Activated CD4-positive, alpha-beta T cell treated with anti-CD3 and anti-CD28 coated beads, Interleukin-2, amount 50 U/mL, for 24 hours (primary cell): ENCODE data around the gene CITED4.
A peak's percentile ranks its signal among the peaks of the same experiment; 100 is the strongest.
"Not testable (repeated sequence)": the region's sequence is repeated elsewhere in the genome, so short reads cannot be mapped to it uniquely, and the experiment has no call there.

ENCODE experiments used
- DNase-seq, 2 donors: peaks; one replicate each; pipeline ENCODE4 v3.0.0-alpha.2; 2020; ENCODE audit warnings: low read depth in 1 of 2, low spot score in 1 of 2

CITED4 gene

GRCh38 chr1:40862008-40862863, at the start of gene CITED4:
Gene CITED4 (minus strand): TSS chr1:40862363. CDS start chr1:40862127, 236 bp downstream.
- peak; percentile 89 to 98 for DNase-seq

GRCh38 chr1:40911105-40911504, 48.9 kb upstream of the CITED4 start:
- no peak for DNase-seq

GRCh38 chr1:40909281-40909680, 47.1 kb upstream of the CITED4 start:
- DNase-seq: no peak

GRCh38 chr1:40908350-40908749, 46.2 kb upstream of the CITED4 start:
- no peak for DNase-seq

GRCh38 chr1:40907899-40908298, 45.7 kb upstream of the CITED4 start:
- DNase-seq: no peak

- no peak for DNase-seq
These were observed 44.7 kb upstream of the CITED4 start for GRCh38 chr1:40906781-40907400.

- DNase-seq: no peak
These were observed 42.9 kb upstream of the CITED4 start for GRCh38 chr1:40905061-40905460.

GRCh38 chr1:40903106-40903505, 40.9 kb upstream of the CITED4 start:
- no peak for DNase-seq

- DNase-seq: no peak
These were observed 40.0 kb upstream of the CITED4 start for GRCh38 chr1:40901886-40902852.

GRCh38 chr1:40899230-40899870, 37.2 kb upstream of the CITED4 start:
- no peak for DNase-seq

GRCh38 chr1:40898431-40898901, 36.3 kb upstream of the CITED4 start:
- DNase-seq: no peak

- DNase-seq: no peak
These were observed 35.4 kb upstream of the CITED4 start for GRCh38 chr1:40897513-40897912.

GRCh38 chr1:40896482-40896881, 34.3 kb upstream of the CITED4 start:
- DNase-seq: no peak

- DNase-seq: no peak
These were observed 33.4 kb upstream of the CITED4 start for GRCh38 chr1:40895601-40896000.

- DNase-seq: not testable (repeated sequence)
These were observed 32.7 kb upstream of the CITED4 start for GRCh38 chr1:40894858-40895257.

- DNase-seq: no peak
These were observed 32.3 kb upstream of the CITED4 start for GRCh38 chr1:40894455-40894854.

GRCh38 chr1:40893946-40894345, 31.8 kb upstream of the CITED4 start:
- DNase-seq: no peak

- no peak for DNase-seq
These were observed 30.2 kb upstream of the CITED4 start for GRCh38 chr1:40892354-40892753.

GRCh38 chr1:40890771-40891170, 28.6 kb upstream of the CITED4 start:
- no peak for DNase-seq

GRCh38 chr1:40887652-40888051, 25.5 kb upstream of the CITED4 start:
- no peak for DNase-seq

GRCh38 chr1:40887012-40887378, 24.8 kb upstream of the CITED4 start:
- no peak for DNase-seq
